ENCODE measurements around the gene PIK3C2A.

The PIK3C2A gene

GRCh38 chr11:17161515-17161914 is 46.3 kb downstream of the PIK3C2A start:
- no peak for DNase-seq

GRCh38 chr11:17159441-17159840 is 48.3 kb downstream of the PIK3C2A start:
- no peak for DNase-seq
